ENCODE data around the gene TBRG1. TPM values are rescaled to one million over a fixed set of nuclear protein-coding genes. Genes with fewer than 3 reads are reported as not detected.

The TBRG1 gene
- total RNA-seq, 1 experiment from 2014 or later = 22.3 TPM

- intact Hi-C loops (cut with micrococcal nuclease; ENCODE audit: unreplicated experiment) = no loop called here
- Histone ChIP-seq H3K9me2 (ENCODE audit: insufficient read depth) (no peaks in the 10 kb centered on the region), H4K20me1 (ENCODE audit: insufficient read depth) (no peaks in the 10 kb centered on the region), H3K36me3 (ENCODE audit: low read depth) (no peaks in the 10 kb centered on the region), H3K4me2 (no peak overlapping the region), H3K79me2 (ENCODE audit: low read depth) (no peaks in the 10 kb centered on the region), H3K27ac (no peak overlapping the region), H3K9me3 (ENCODE audit: insufficient read depth, low read depth) (no peaks in the 10 kb centered on the region), H3K4me3 (no peak overlapping the region), H3F3A (ENCODE audit: insufficient read depth, low read depth) (no peaks in the 10 kb centered on the region), H2AFZ (no peak overlapping the region), H3K4me1 (replicated peaks; ENCODE audit: insufficient read depth) (no peaks in the 10 kb centered on the region), H3K27me3 (ENCODE audit: insufficient read depth, low read depth) (no peaks in the 10 kb centered on the region)
- CTCF ChIA-PET = no interaction called here
- no peak for TF ChIP-seq CTCF (conservative IDR thresholded peaks at IDR 0.05)
- no peak for TF ChIP-seq EZH2 (IDR thresholded peaks at IDR 0.05; ENCODE audit: low read depth)
- BruUV-seq (replicated peaks) = no TSS peak
- DNase-seq = no peak
- POLR2A ChIA-PET (ENCODE audit: unreplicated experiment) = no interaction called here
Measured at GRCh38 chr11:124656774-124657630, 34.3 kb downstream of the TBRG1 start.

- Histone ChIP-seq H3K27ac (no peak overlapping the region), H3K4me3 (no peak overlapping the region), H3K4me1 (replicated peaks; ENCODE audit: insufficient read depth) (no peaks in the 10 kb centered on the region), H3K79me2 (ENCODE audit: low read depth) (no peaks in the 10 kb centered on the region), H4K20me1 (ENCODE audit: insufficient read depth) (no peaks in the 10 kb centered on the region), H3F3A (ENCODE audit: insufficient read depth, low read depth) (no peaks in the 10 kb centered on the region), H3K9me3 (ENCODE audit: insufficient read depth, low read depth) (no peaks in the 10 kb centered on the region), H3K27me3 (ENCODE audit: insufficient read depth, low read depth) (no peaks in the 10 kb centered on the region), H2AFZ (no peak overlapping the region), H3K4me2 (no peak overlapping the region), H3K36me3 (ENCODE audit: low read depth) (no peaks in the 10 kb centered on the region), H3K9me2 (ENCODE audit: insufficient read depth) (no peaks in the 10 kb centered on the region)
- TF ChIP-seq CTCF (conservative IDR thresholded peaks at IDR 0.05) = no peak
- no peak for TF ChIP-seq EZH2 (IDR thresholded peaks at IDR 0.05; ENCODE audit: low read depth)
- no peak for DNase-seq
- CTCF ChIA-PET = no interaction called here
- intact Hi-C loops (cut with micrococcal nuclease; ENCODE audit: unreplicated experiment) = no loop called here
- no TSS peak for BruUV-seq (replicated peaks)
- POLR2A ChIA-PET (ENCODE audit: unreplicated experiment) = no interaction called here
Measured at GRCh38 chr11:124657904-124658303, 35.2 kb downstream of the TBRG1 start.

DNA sequence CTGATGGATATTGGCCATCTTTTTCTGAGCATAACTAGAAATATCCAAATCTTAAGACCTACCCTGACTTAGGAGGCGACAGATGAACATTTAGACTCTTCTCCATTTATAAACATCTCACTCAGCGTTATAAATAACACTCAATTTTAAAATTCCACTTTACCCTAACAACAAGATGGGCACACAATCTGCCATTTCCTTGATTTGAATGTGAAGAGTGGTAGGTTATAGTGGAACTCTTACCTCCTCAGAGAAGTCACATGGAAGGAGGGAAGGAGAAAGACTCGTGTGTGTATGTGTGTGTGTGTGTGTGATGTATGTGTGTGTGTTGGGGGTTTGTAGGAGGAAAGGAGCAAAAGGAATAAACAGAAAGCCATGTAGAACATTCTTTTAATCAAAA is 35.8 kb downstream of the TBRG1 start:
- BruUV-seq (replicated peaks) = no TSS peak
- H3K79me2 ChIP-seq (ENCODE audit: low read depth) = no peaks in the 10 kb centered on the region
- DNase-seq = no peak
- H3K27me3 ChIP-seq (ENCODE audit: insufficient read depth, low read depth) = no peaks in the 10 kb centered on the region
- no peaks in the 10 kb centered on the region for H3K4me1 ChIP-seq (replicated peaks; ENCODE audit: insufficient read depth)
- no peak overlapping the region for H2AFZ ChIP-seq
- H3K36me3 ChIP-seq (ENCODE audit: low read depth) = no peaks in the 10 kb centered on the region
- H3K4me3 ChIP-seq = no peak overlapping the region
- ChIA-PET POLR2A (ENCODE audit: unreplicated experiment) (no interaction called here), CTCF (no interaction called here)
- intact Hi-C loops (cut with micrococcal nuclease; ENCODE audit: unreplicated experiment) = no loop called here
- no peaks in the 10 kb centered on the region for H4K20me1 ChIP-seq (ENCODE audit: insufficient read depth)
- no peak overlapping the region for H3K27ac ChIP-seq
- no peaks in the 10 kb centered on the region for H3F3A ChIP-seq (ENCODE audit: insufficient read depth, low read depth)
- TF ChIP-seq CTCF (conservative IDR thresholded peaks at IDR 0.05) (no peak), EZH2 (IDR thresholded peaks at IDR 0.05; ENCODE audit: low read depth) (no peak)
- no peaks in the 10 kb centered on the region for H3K9me2 ChIP-seq (ENCODE audit: insufficient read depth)
- no peak overlapping the region for H3K4me2 ChIP-seq
- H3K9me3 ChIP-seq (ENCODE audit: insufficient read depth, low read depth) = no peaks in the 10 kb centered on the region

Data from PC-9 (cell line).